ENCODE measurements around the gene TPD52L2.

DNA sequence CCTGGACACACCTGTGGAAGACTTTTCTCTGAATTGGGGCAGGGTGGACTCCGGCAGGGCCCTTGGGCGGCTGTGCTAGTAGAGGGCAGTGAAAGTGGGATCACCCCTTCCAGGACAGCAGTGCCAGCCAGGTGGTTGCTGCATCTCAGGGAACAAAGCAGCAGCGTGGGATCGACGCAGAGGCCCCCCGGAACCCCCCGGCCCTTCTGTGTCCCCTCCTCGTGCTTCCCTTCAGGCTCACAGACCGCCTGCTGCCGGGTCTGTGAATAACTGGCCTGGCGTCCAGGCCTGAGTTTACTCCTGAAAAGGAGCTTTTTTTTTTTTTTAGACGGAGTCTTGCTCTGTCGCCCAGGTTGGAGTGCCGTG lies 21.0 kb downstream of the TPD52L2 start:
- TF ChIP-seq, protein P1, sequence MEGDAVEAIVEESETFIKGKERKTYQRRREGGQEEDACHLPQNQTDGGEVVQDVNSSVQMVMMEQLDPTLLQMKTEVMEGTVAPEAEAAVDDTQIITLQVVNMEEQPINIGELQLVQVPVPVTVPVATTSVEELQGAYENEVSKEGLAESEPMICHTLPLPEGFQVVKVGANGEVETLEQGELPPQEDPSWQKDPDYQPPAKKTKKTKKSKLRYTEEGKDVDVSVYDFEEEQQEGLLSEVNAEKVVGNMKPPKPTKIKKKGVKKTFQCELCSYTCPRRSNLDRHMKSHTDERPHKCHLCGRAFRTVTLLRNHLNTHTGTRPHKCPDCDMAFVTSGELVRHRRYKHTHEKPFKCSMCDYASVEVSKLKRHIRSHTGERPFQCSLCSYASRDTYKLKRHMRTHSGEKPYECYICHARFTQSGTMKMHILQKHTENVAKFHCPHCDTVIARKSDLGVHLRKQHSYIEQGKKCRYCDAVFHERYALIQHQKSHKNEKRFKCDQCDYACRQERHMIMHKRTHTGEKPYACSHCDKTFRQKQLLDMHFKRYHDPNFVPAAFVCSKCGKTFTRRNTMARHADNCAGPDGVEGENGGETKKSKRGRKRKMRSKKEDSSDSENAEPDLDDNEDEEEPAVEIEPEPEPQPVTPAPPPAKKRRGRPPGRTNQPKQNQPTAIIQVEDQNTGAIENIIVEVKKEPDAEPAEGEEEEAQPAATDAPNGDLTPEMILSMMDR (IDR thresholded peaks at IDR 0.05), result no peak
- no peak for TF ChIP-seq POLR2AphosphoS5 (IDR thresholded peaks at IDR 0.05; ENCODE audit: low read depth, low read length)
- TF ChIP-seq, protein P2, sequence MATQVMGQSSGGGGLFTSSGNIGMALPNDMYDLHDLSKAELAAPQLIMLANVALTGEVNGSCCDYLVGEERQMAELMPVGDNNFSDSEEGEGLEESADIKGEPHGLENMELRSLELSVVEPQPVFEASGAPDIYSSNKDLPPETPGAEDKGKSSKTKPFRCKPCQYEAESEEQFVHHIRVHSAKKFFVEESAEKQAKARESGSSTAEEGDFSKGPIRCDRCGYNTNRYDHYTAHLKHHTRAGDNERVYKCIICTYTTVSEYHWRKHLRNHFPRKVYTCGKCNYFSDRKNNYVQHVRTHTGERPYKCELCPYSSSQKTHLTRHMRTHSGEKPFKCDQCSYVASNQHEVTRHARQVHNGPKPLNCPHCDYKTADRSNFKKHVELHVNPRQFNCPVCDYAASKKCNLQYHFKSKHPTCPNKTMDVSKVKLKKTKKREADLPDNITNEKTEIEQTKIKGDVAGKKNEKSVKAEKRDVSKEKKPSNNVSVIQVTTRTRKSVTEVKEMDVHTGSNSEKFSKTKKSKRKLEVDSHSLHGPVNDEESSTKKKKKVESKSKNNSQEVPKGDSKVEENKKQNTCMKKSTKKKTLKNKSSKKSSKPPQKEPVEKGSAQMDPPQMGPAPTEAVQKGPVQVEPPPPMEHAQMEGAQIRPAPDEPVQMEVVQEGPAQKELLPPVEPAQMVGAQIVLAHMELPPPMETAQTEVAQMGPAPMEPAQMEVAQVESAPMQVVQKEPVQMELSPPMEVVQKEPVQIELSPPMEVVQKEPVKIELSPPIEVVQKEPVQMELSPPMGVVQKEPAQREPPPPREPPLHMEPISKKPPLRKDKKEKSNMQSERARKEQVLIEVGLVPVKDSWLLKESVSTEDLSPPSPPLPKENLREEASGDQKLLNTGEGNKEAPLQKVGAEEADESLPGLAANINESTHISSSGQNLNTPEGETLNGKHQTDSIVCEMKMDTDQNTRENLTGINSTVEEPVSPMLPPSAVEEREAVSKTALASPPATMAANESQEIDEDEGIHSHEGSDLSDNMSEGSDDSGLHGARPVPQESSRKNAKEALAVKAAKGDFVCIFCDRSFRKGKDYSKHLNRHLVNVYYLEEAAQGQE (IDR thresholded peaks at IDR 0.05; ENCODE audit: insufficient read depth in 1 of 2, low read depth in 2 of 2, low read length in 1 of 2), result no peak
- TF ChIP-seq SIN3A (IDR thresholded peaks at IDR 0.05; ENCODE audit: borderline replicate concordance, insufficient read depth, low read depth, low read length), result no peak
